HG03575 (cell line): ENCODE data around the gene BRPF3.

Experiments
- ATAC-seq: cut with Tn5 transposase; IDR thresholded peaks from one replicate; pipeline ENCODE4 v1.9.1; 2021; ENCODE audit not compliant: unreplicated experiment, insufficient number of reproducible peaks, low FRiP score; ENCODE audit errors: extremely low read depth

The BRPF3 gene

DNA sequence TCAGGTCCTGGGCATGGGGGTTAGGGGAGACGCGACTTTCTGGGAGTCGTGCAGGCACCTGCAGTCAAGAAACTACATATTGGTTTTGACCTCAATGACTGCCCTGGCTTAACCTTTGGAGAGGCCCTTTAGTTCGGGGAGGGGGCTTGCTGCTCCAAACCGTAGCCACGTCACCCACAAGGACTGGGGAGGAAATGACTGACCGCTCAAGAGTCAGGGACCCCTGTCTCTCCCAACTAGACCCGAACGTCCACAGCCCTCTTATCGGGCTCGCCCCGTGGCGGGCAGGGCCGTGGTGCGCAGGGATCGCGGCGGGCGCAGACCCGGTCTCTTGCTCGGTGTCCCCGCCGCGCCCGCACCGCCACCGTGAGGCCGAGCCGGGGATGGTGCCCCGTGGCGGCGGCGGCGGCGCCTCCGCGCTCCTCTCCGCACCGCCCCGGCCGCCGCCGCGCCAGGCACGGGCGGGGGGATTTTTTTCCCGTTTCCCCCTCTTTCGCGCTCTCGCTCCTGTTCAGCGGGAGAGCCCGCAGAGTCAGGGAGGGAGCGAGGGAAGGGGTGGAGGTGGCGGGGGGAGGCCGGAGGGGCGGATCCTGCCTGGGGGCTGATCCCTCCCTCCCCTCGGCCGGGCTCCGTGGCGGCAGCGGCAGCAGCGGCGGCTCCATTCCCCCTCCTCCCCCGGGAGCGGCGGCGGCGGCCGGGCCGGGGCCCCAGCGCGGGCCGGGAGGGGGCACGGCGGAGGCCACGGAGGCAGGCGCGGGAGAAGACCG is at the start of gene BRPF3:
BRPF3 (plus strand) TSS at position 632 of the 767 bp plus-strand sequence. CDS start 3,579 bp downstream, outside the sequence.
- no peak for ATAC-seq

- ATAC-seq = no peak
Measured at GRCh38 chr6:36147294-36147693, 49.2 kb upstream of the BRPF3 start.

GRCh38 chr6:36149476-36149875 is 47.1 kb upstream of the BRPF3 start:
- no peak for ATAC-seq

GRCh38 chr6:36150283-36150682 is 46.3 kb upstream of the BRPF3 start:
- ATAC-seq = no peak

- ATAC-seq = no peak
Measured at GRCh38 chr6:36154286-36154685, 42.3 kb upstream of the BRPF3 start.

DNA sequence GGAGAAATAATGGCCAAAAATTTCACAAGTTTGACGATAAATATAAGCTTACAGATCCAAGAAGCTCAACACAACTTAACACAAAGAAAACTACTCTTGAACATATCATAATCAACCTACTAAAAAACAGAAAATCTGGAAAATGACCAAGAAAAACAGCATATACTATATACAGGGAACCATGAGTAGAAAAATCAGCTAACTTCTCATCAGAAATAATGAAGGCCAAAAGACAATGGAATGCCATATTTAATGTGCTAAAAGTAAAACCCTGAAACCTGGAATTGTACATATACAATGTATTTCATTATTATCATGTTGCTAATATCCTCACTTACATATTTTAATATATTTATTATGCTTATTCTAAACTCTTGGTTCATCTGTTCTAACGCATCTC is 40.9 kb upstream of the BRPF3 start:
- no peak for ATAC-seq

DNA sequence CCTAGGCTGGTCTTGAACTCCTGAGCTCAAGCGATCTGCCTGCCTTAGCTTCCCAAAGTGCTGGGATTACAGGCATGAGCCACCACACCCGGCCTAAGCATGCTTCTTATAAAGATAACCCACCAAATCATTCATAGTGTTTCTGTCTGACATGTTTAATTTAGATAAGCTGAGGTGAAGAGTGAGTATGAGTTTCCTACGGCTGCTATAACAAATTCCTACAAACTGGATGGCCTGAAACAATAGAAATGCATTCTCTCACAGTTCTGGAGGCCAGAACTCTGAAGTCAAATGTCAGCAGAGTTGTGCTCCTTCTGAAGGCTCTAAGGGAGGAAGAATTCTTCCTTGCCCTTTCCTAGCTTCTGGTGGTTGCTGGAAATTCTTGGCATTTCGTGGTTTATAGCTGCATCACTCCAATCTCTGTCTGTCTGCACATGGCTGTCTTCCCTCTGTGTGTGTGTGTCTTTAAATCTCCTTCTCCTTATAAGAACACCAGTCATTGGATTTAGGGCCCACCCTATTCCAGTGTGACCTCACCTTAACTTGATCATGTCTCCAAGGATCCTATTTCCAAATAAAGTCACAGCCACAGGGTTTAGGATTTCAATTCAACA is 36.3 kb upstream of the BRPF3 start:
- ATAC-seq = no peak

- ATAC-seq = no peak
Measured at GRCh38 chr6:36169023-36170007, 27.2 kb upstream of the BRPF3 start.

- ATAC-seq = no peak
Measured at GRCh38 chr6:36170704-36171103, 25.8 kb upstream of the BRPF3 start.

DNA sequence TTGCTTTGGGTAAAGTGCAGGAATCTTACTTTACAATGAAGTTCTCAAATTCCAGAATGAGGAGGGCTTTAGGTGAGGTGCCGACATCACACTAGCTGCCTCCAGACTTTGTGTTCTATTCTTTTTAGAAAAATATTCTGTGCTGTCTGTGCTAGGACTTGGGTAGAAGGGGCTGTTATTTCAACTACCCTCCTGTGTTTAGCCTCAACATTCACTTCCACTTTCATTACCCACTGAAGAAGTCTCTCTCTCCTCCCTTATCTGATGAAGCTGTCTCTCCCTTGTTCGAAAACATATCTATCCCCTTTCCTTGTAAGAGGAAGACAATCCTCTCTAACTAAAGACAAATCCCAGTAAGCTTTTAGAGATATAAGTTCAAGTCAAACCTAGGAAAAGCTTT is 25.0 kb upstream of the BRPF3 start:
- no peak for ATAC-seq

- no peak for ATAC-seq
Measured at GRCh38 chr6:36177166-36177565, 19.4 kb upstream of the BRPF3 start.

DNA sequence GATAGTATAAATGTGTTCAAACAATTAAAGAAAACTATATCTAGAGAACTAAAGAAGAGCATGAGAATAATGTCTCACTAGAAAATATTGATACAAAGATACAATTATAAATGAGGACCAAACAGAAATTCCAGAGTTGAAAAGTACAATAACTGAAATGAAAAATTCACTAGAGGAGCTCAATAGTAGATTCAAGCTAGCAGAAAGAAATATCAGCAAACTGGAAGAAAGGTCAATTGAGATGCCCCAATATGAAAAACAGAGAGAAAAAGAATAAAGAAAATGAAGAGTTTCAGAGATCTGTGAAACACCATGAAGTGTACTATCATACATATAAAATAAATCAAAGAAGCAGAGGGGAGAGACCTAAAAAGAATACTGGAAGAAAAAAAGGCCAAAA is 18.0 kb upstream of the BRPF3 start:
- no peak for ATAC-seq

- ATAC-seq = no peak
Measured at GRCh38 chr6:36180126-36180525, 16.4 kb upstream of the BRPF3 start.

DNA sequence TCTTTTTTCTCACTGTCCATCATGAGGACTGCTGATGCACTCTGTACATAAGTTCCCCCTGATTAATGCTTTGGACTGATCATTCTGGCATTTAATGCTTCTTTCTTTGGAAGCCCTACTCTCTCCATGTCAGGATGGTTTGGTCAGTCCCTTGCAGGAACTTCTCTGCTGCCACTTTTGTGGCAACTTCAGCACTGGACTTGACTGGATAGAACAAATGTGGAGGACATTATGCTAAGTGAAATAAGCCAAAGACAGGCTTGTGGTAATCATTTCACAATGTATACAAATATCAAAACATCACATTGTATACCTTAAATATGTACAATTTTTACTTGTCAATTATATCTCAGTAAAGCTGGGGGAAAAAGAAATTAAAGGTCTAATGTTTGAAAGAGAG is 12.2 kb upstream of the BRPF3 start:
- ATAC-seq = no peak

DNA sequence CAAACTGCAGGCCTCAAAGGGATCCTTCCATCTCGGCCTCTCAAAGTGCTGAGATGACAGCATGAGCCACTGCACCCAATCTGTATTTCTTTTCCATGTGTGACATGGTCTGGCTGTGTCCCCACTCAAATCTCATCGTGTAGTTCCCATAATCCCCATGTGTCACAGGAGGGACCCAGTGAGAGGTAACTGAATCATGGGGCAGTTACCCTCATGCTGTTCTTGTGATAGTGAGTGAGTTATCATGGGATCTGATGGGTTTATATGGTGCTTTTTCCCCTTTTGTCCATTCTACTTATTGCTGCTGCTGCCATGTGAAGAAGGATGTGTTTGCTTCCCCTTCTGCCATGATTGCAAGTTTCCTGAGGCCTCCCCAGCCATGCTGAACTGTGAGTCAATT is 10.3 kb upstream of the BRPF3 start:
- ATAC-seq = no peak

GRCh38 chr6:36187446-36187845 is 9.1 kb upstream of the BRPF3 start:
- ATAC-seq = no peak

DNA sequence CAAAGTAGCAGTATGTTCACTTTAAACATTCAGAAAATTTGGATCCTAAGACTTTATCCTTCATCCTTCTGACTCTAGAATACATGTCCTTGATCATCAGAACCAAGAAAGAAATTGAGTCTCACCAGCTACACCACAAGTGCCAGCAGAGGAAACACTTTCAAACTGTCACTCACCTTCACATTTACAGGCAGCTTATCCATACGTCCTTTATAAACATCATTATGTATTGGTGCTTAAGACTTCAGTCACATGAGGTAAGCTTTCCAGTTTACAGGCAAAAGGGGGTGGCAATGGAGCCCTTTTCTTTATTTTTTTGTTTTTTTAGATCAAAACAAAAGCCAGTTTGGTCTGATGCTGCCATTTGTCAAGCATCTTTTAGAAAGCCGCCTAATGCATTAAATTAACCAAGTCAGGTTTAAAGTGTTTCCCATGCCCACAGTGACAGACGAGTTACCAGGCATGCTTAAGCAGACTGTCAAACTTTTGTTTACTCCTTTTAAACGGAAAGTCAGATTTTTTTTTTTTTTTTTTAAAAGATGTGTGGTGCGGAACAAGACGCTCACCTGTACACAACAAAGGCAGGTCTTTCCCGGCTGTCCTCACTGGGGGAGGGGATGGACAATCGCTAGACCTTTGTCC is 952 bp upstream of the BRPF3 start:
- ATAC-seq = no peak

GRCh38 chr6:36196880-36197548 is 470 bp downstream of the BRPF3 start:
- peak; percentile 49 for ATAC-seq
